Ishikawa (cell line): ENCODE results near the gene ORAI1.

Experiments used
- CEBPB ChIP-seq: IDR thresholded peaks from 2 replicates; pipeline ENCODE4 v1.6.1; 2012
- CREB1 ChIP-seq: IDR thresholded peaks from 2 replicates; pipeline ENCODE4 v1.6.1; 2012; ENCODE audit warnings: low read depth
- EGR1 ChIP-seq: IDR thresholded peaks from 2 replicates; pipeline ENCODE4 v1.6.1; 2012
- EP300 ChIP-seq: IDR thresholded peaks from 2 replicates; pipeline ENCODE4 v1.6.1; 2012; ENCODE audit warnings: borderline replicate concordance
- FOXM1 ChIP-seq: IDR thresholded peaks from 2 replicates; pipeline ENCODE4 v1.6.1; 2012; ENCODE audit warnings: low read depth, borderline replicate concordance
- MAX ChIP-seq: IDR thresholded peaks from 2 replicates; pipeline ENCODE4 v1.6.1; 2012
- NFIC ChIP-seq: IDR thresholded peaks from 2 replicates; pipeline ENCODE4 v1.6.1; 2012
- RAD21 ChIP-seq: IDR thresholded peaks from 2 replicates; pipeline ENCODE4 v1.6.1; 2012; ENCODE audit warnings: low read depth
- TAF1 ChIP-seq: IDR thresholded peaks from 2 replicates; pipeline ENCODE4 v1.6.1; 2012; ENCODE audit warnings: low read depth, mild to moderate bottlenecking
- TCF12 ChIP-seq: IDR thresholded peaks from 2 replicates; pipeline ENCODE4 v1.6.1; 2012; ENCODE audit warnings: low read depth
- TEAD4 ChIP-seq: IDR thresholded peaks from 2 replicates; pipeline ENCODE4 v1.6.1; 2012
- USF1 ChIP-seq: IDR thresholded peaks from 2 replicates; pipeline ENCODE4 v1.6.1; 2012
- YY1 ChIP-seq: IDR thresholded peaks from 2 replicates; pipeline ENCODE4 v1.6.1; 2012; ENCODE audit warnings: low read depth
- ZBTB7A ChIP-seq: IDR thresholded peaks from 2 replicates; pipeline ENCODE4 v1.6.1; 2012; ENCODE audit warnings: low read depth
- TF ChIP-seq, protein P1 (sequence below): IDR thresholded peaks from 2 replicates; pipeline ENCODE4 v1.6.1; 2012; ENCODE audit warnings: low read depth, mild to moderate bottlenecking

Gene ORAI1

GRCh38 chr12:121630791-121631355 lies 4.5 kb downstream of the ORAI1 start:
- TF ChIP-seq EP300 (no peak), FOXM1 (no peak), RAD21 (no peak), MAX (no peak), NFIC (no peak), ZBTB7A (no peak), YY1 (no peak), CREB1 (no peak)
- TF ChIP-seq, protein P1, sequence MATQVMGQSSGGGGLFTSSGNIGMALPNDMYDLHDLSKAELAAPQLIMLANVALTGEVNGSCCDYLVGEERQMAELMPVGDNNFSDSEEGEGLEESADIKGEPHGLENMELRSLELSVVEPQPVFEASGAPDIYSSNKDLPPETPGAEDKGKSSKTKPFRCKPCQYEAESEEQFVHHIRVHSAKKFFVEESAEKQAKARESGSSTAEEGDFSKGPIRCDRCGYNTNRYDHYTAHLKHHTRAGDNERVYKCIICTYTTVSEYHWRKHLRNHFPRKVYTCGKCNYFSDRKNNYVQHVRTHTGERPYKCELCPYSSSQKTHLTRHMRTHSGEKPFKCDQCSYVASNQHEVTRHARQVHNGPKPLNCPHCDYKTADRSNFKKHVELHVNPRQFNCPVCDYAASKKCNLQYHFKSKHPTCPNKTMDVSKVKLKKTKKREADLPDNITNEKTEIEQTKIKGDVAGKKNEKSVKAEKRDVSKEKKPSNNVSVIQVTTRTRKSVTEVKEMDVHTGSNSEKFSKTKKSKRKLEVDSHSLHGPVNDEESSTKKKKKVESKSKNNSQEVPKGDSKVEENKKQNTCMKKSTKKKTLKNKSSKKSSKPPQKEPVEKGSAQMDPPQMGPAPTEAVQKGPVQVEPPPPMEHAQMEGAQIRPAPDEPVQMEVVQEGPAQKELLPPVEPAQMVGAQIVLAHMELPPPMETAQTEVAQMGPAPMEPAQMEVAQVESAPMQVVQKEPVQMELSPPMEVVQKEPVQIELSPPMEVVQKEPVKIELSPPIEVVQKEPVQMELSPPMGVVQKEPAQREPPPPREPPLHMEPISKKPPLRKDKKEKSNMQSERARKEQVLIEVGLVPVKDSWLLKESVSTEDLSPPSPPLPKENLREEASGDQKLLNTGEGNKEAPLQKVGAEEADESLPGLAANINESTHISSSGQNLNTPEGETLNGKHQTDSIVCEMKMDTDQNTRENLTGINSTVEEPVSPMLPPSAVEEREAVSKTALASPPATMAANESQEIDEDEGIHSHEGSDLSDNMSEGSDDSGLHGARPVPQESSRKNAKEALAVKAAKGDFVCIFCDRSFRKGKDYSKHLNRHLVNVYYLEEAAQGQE = no peak

DNA sequence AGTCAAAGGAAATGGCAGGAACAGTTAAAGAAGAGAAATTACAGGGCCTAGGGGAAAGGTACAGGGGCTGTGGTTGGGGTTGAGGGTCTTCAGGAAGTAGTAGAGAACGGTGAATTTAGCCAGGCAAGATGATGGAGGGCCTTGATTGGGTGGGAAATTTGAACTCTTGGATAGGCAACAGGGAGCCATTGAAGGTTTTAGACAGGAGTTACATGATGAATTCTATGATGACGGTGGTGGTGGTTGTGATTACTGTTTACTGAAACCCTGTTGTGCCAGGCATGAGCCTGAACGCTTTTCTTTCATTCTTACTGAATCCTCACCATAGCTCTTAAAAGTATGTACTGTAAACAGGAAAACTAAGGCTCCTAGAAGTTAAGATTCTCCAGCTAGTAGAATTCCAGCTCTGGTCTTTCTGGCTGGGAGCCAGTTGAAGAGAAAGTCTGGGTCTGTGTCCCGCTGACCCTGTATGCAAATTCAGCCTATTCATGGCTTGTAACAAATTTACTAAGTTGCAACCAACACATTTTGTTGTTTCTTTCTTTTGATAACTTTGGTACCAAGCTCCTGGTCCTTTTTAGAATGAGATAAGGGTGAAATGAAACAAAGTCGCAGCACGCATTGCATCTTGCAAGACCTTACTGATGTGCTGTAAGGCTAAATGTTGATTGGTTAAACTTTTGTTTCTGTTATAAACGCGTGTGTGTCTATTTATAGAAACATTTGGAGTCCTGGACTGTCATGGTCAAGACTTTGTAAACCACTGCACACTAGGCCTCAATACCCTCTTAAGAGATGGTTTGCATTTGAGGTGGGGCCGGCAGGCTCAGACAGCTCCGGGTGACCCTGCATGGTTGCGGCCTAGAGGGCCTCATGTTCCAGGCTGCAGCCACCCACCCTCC lies 6.0 kb downstream of the ORAI1 start:
- no peak for TF ChIP-seq TAF1
- no peak for TF ChIP-seq MAX
- TF ChIP-seq RAD21 = no peak
- no peak for TF ChIP-seq CEBPB
- no peak for TF ChIP-seq NFIC
- no peak for TF ChIP-seq EGR1
- no peak for TF ChIP-seq YY1
- no peak for TF ChIP-seq CREB1
- TF ChIP-seq ZBTB7A = no peak
- TF ChIP-seq TEAD4 = no peak
- no peak for TF ChIP-seq EP300
- no peak for TF ChIP-seq FOXM1
- TF ChIP-seq, protein P1 = no peak
- TF ChIP-seq TCF12 = no peak
- no peak for TF ChIP-seq USF1

- TF ChIP-seq USF1 (no peak), FOXM1 (no peak), RAD21 (no peak), ZBTB7A (no peak)
These were observed 8.5 kb downstream of the ORAI1 start for GRCh38 chr12:121634836-121635235.

- TF ChIP-seq NFIC (no peak), EGR1 (no peak), TAF1 (no peak), USF1 (no peak), TCF12 (no peak), CREB1 (no peak), EP300 (no peak), ZBTB7A (no peak), TEAD4 (no peak), FOXM1 (no peak), YY1 (no peak), CEBPB (no peak), RAD21 (no peak), MAX (no peak)
- TF ChIP-seq, protein P1 = no peak
These were observed 11.0 kb downstream of the ORAI1 start for GRCh38 chr12:121637231-121637914.
